ENCODE results near the gene DOCK2.

Gene DOCK2

GRCh38 chr5:169875731-169876130 lies 238.7 kb downstream of the DOCK2 start:
- DNase-seq (ENCODE audit: extremely low spot score, insufficient read length, low read depth) (no peak), FAIRE-seq (no peak)

- DNase-seq (ENCODE audit: extremely low spot score, insufficient read length, low read depth) (no peak), FAIRE-seq (no peak)
Measured at GRCh38 chr5:169876386-169876785, 239.3 kb downstream of the DOCK2 start.

- FAIRE-seq (peak; percentile 59), DNase-seq (ENCODE audit: extremely low spot score, insufficient read length, low read depth) (no peak)
Measured at GRCh38 chr5:169880012-169880663, 243.1 kb downstream of the DOCK2 start.

- FAIRE-seq (no peak), DNase-seq (ENCODE audit: extremely low spot score, insufficient read length, low read depth) (no peak)
Measured at GRCh38 chr5:169880785-169881184, 243.7 kb downstream of the DOCK2 start.

GRCh38 chr5:169881702-169882303 lies 244.7 kb downstream of the DOCK2 start:
- FAIRE-seq (peak; percentile 5), DNase-seq (ENCODE audit: extremely low spot score, insufficient read length, low read depth) (no peak)

GRCh38 chr5:169886033-169886432 lies 249.0 kb downstream of the DOCK2 start:
- DNase-seq (ENCODE audit: extremely low spot score, insufficient read length, low read depth) (no peak), FAIRE-seq (no peak)

- FAIRE-seq: no peak
- DNase-seq (ENCODE audit: extremely low spot score, insufficient read length, low read depth): no peak
Measured at GRCh38 chr5:169886677-169887076, 249.6 kb downstream of the DOCK2 start.

GRCh38 chr5:169889572-169889971 lies 252.5 kb downstream of the DOCK2 start:
- no peak for DNase-seq (ENCODE audit: extremely low spot score, insufficient read length, low read depth)
- no peak for FAIRE-seq

- FAIRE-seq (no peak), DNase-seq (ENCODE audit: extremely low spot score, insufficient read length, low read depth) (no peak)
Measured at GRCh38 chr5:169893010-169893409, 255.9 kb downstream of the DOCK2 start.

- FAIRE-seq: no peak
- no peak for DNase-seq (ENCODE audit: extremely low spot score, insufficient read length, low read depth)
Measured at GRCh38 chr5:169893571-169893970, 256.5 kb downstream of the DOCK2 start.

- FAIRE-seq (no peak), DNase-seq (ENCODE audit: extremely low spot score, insufficient read length, low read depth) (no peak)
Measured at GRCh38 chr5:169895926-169896325, 258.9 kb downstream of the DOCK2 start.

- DNase-seq (ENCODE audit: extremely low spot score, insufficient read length, low read depth): no peak
- no peak for FAIRE-seq
Measured at GRCh38 chr5:169897481-169897880, 260.4 kb downstream of the DOCK2 start.

- DNase-seq (ENCODE audit: extremely low spot score, insufficient read length, low read depth) (no peak), FAIRE-seq (no peak)
Measured at GRCh38 chr5:169901896-169902295, 264.8 kb downstream of the DOCK2 start.

GRCh38 chr5:169904059-169904458 lies 267.0 kb downstream of the DOCK2 start:
- DNase-seq (ENCODE audit: extremely low spot score, insufficient read length, low read depth) (no peak), FAIRE-seq (no peak)

GRCh38 chr5:169904508-169904907 lies 267.4 kb downstream of the DOCK2 start:
- DNase-seq (ENCODE audit: extremely low spot score, insufficient read length, low read depth) (no peak), FAIRE-seq (no peak)

GRCh38 chr5:169905017-169905416 lies 267.9 kb downstream of the DOCK2 start:
- DNase-seq (ENCODE audit: extremely low spot score, insufficient read length, low read depth) (no peak), FAIRE-seq (no peak)

GRCh38 chr5:169906745-169907649 lies 269.9 kb downstream of the DOCK2 start:
- FAIRE-seq: no peak
- no peak for DNase-seq (ENCODE audit: extremely low spot score, insufficient read length, low read depth)

GRCh38 chr5:169908864-169909263 lies 271.8 kb downstream of the DOCK2 start:
- no peak for DNase-seq (ENCODE audit: extremely low spot score, insufficient read length, low read depth)
- no peak for FAIRE-seq

GRCh38 chr5:169909945-169910344 lies 272.9 kb downstream of the DOCK2 start:
- no peak for FAIRE-seq

GRCh38 chr5:169910393-169910792 lies 273.3 kb downstream of the DOCK2 start:
- DNase-seq (ENCODE audit: extremely low spot score, insufficient read length, low read depth) (no peak), FAIRE-seq (no peak)

More at GRCh38 chr5:169909945-169910344, 272.9 kb downstream of the DOCK2 start:
- DNase-seq (ENCODE audit: extremely low spot score, insufficient read length, low read depth): no peak
